K562 (cell line): ENCODE data around the gene CCDC70. TPM values are rescaled to one million over a fixed set of nuclear protein-coding genes. Genes with fewer than 3 reads are reported as not detected.

Experiments
- ATAC-seq: fragments of 200-7000 bp; cut with Tn5 transposase; 3 replicates; pipeline ENCODE4 v1.9.1; 2020; ENCODE audit warnings: moderate library complexity
- BruUV-seq: library from RNA; stranded (reverse); fragments of 400-500 nt; replicated peaks from 2 replicates; lab custom pipeline; 2021; lab: Mats Ljungman, UMichigan
- CTCF ChIA-PET: fragments of 300-600 bp; formaldehyde crosslinking; extraction: SDS; loops from one replicate; lab custom pipeline; 2021; ENCODE audit warnings: low intra/inter-chr PET ratio; lab: Yijun Ruan, JAX
- POLR2A ChIA-PET: fragments of 300-600, 350-650 bp; sonication (Branson Sonifier 250); formaldehyde crosslinking; extraction: SDS; loops from one replicate; lab custom pipeline; 2021; ENCODE audit warnings: antibody characterized with exemption, inconsistent platforms; lab: Yijun Ruan, JAX
- DNase-seq, 4 experiments: peaks; one replicate each; pipeline versions ENCODE4 v3.0.0 to v3.0.0-alpha.2; 2011 to 2018; ENCODE audit warnings: low spot score in 3 of 4, mixed read lengths in 3 of 4; ENCODE audit errors: extremely low read depth in 1 of 4
- FAIRE-seq: peaks from 2 replicates; lab custom pipeline; 2011; peaks lifted over from hg19 to GRCh38; lab: Jason Lieb, UNC
- H2AFZ ChIP-seq: 2 replicates; pipeline ENCODE4 v1.6.0; 2011; ENCODE audit warnings: low read depth, low read length, control low read depth, inconsistent platforms
- H3K27ac ChIP-seq: fragments of 200-600 bp; 3 replicates; pipeline ENCODE4 v1.8.0; 2011; ENCODE audit warnings: low read depth, mild to moderate bottlenecking, control low read depth, inconsistent platforms, low read length, moderate library complexity, mixed read lengths; ENCODE audit errors: extremely low read depth
- H3K27me3 ChIP-seq, 2 experiments: fragments of 300-600 bp in 1 of 2; 2 replicates in 1 of 2; 3 replicates in 1 of 2; pipeline versions ENCODE4 v1.6.0 to v1.8.0; 2011; ENCODE audit warnings: inconsistent platforms in 2 of 2, low read length in 2 of 2, mild to moderate bottlenecking in 1 of 2, mixed read lengths in 1 of 2, moderate library complexity in 1 of 2; ENCODE audit not compliant: control insufficient read depth in 2 of 2, insufficient read depth in 2 of 2
- H3K36me3 ChIP-seq: fragments of 300-600 bp; 3 replicates; pipeline ENCODE4 v1.8.0; 2011; ENCODE audit warnings: mild to moderate bottlenecking, low read length, inconsistent platforms; ENCODE audit not compliant: control insufficient read depth, insufficient read depth
- H3K4me1 ChIP-seq, 2 experiments: fragments of 200-600 bp in 1 of 2; replicated peaks in 1 of 2; 2 replicates in 1 of 2; 3 replicates in 1 of 2; pipeline versions ENCODE4 v1.5.1 to v1.8.0; 2011; ENCODE audit warnings: inconsistent platforms in 2 of 2, low read length in 2 of 2, mild to moderate bottlenecking in 1 of 2, mixed read lengths in 1 of 2, moderate library complexity in 1 of 2; ENCODE audit not compliant: control insufficient read depth in 2 of 2, insufficient read depth in 2 of 2
- H3K4me2 ChIP-seq: 2 replicates; pipeline ENCODE4 v1.6.1; 2011; ENCODE audit warnings: low read length, control low read depth, inconsistent platforms, mixed read lengths; ENCODE audit not compliant: insufficient read depth
- H3K4me3 ChIP-seq: fragments of 200-600 bp; sonication (generic), shearing (Covaris generic); 2 replicates; pipeline ENCODE4 v1.5.1; 2016; ENCODE audit warnings: control low read depth, inconsistent platforms
- H3K79me2 ChIP-seq: fragments of 200-600 bp; 3 replicates; pipeline ENCODE4 v1.8.0; 2011; ENCODE audit warnings: low read length, inconsistent platforms; ENCODE audit not compliant: control insufficient read depth, insufficient read depth
- H3K9ac ChIP-seq, 2 experiments: 2 replicates each; pipeline versions ENCODE4 v1.6.0 to v1.6.1; 2011; ENCODE audit warnings: low read depth in 2 of 2, low read length in 2 of 2, control low read depth in 1 of 2, inconsistent platforms in 1 of 2, mild to moderate bottlenecking in 1 of 2, mixed read lengths in 1 of 2; ENCODE audit not compliant: insufficient read depth in 1 of 2
- H3K9me1 ChIP-seq: one replicate; pipeline ENCODE4 v1.6.0; 2011; ENCODE audit warnings: inconsistent platforms, mild to moderate bottlenecking, low read length, moderate library complexity; ENCODE audit not compliant: control insufficient read depth, insufficient read depth
- H3K9me3 ChIP-seq: replicated peaks from 2 replicates; pipeline ENCODE4 v1.5.1; 2011; ENCODE audit warnings: low read depth, low read length, inconsistent platforms; ENCODE audit not compliant: control insufficient read depth, insufficient read depth
- H4K20me1 ChIP-seq: replicated peaks from 2 replicates; pipeline ENCODE4 v1.6.1; 2011; ENCODE audit warnings: low read length, inconsistent platforms, mixed read lengths; ENCODE audit not compliant: control insufficient read depth, insufficient read depth
- BACH1 ChIP-seq: fragments of 200-800 bp; sonication (Bioruptor generic); IDR thresholded peaks from 2 replicates; pipeline ENCODE4 v1.6.1; 2016; ENCODE audit warnings: missing genetic modification characterization, missing compliant biosample characterization
- GABPA ChIP-seq: fragments of 200-800 bp; sonication (Bioruptor generic); conservative IDR thresholded peaks from 2 replicates; pipeline ENCODE4 v1.6.1; 2016; ENCODE audit warnings: low read depth, missing genetic modification characterization, missing compliant biosample characterization
- IRF2 ChIP-seq: sonication (generic); formaldehyde crosslinking; IDR thresholded peaks from 2 replicates; pipeline ENCODE4 v1.8.1; 2022; ENCODE audit warnings: mild to moderate bottlenecking, missing genetic modification reagents
- KLF16 ChIP-seq: IDR thresholded peaks from 2 replicates; pipeline ENCODE4 v1.6.1; 2016; ENCODE audit warnings: antibody characterized with exemption
- NFIX ChIP-seq: fragments of 250-450 bp; sonication (Bioruptor Pico); IDR thresholded peaks from 2 replicates; pipeline ENCODE4 v1.4.0; 2020; ENCODE audit warnings: low read depth, mild to moderate bottlenecking, moderate library complexity
- POU5F1 ChIP-seq: fragments of 150-350 bp; IDR thresholded peaks from 2 replicates; pipeline ENCODE4 v1.6.1; 2014; ENCODE audit warnings: borderline replicate concordance, low read length, low read depth, mild to moderate bottlenecking; ENCODE audit not compliant: partially characterized antibody
- RUNX1 ChIP-seq: sonication (generic); IDR thresholded peaks from 2 replicates; pipeline ENCODE4 v1.6.1; 2016; ENCODE audit warnings: antibody characterized with exemption, low read depth
- XRCC5 ChIP-seq: fragments of 200-400 bp; formaldehyde crosslinking; IDR thresholded peaks from 2 replicates; pipeline ENCODE4 v1.6.1; 2017; ENCODE audit warnings: low read depth, mild to moderate bottlenecking, low read length
- ZFPM2 ChIP-seq: fragments of 250-450 bp; sonication (Bioruptor Pico); IDR thresholded peaks from 2 replicates; pipeline ENCODE4 v1.5.1; 2022; ENCODE audit warnings: mild to moderate bottlenecking
- WGBS: fragments of 100-300 bp; shearing (Covaris generic); methylation state at CpG from one replicate; pipeline ENCODE4 v1.1.6; 2016; ENCODE audit warnings: low coverage, mixed read lengths; ENCODE audit not compliant: insufficient coverage; ENCODE audit errors: missing lambda C conversion rate; 5-methylcytosine and 5-hydroxymethylcytosine counted together
- in situ Hi-C: fragments of 300-500 bp; cut with MboI; formaldehyde crosslinking; loops from 4 replicates; pipeline ENCODE4 v1.15.0; 2018; ENCODE audit warnings: inconsistent platforms, mixed read lengths
- intact Hi-C: fragments of 100-400 bp; cut with micrococcal nuclease; formaldehyde crosslinking; loops from 2 replicates; pipeline ENCODE4 v1.14.2; 2022
- polyA plus RNA-seq, 8 experiments: library from polyadenylated mRNA; depleted of rRNA in 4 of 8; stranded (reverse) in 5 of 8; unstranded in 3 of 8; fragments of >200 nt; fragmentation: Nextera tagmentation in 2 of 8; fragmentation: Illumina TruSeq in 1 of 8; extraction: Ambion mirVana in 2 of 8; extraction: Trizol in 1 of 8; gene quantifications; 2 replicates each; pipeline versions ENCODE4 v1.2.1 to v1.2.3, GENCODE V29; 2011 to 2014; ENCODE audit warnings: inconsistent platforms in 1 of 8, missing spikeins in 1 of 8
- total RNA-seq, 7 experiments: library from RNA; depleted of rRNA in 6 of 7; stranded (reverse); fragments of >200 nt in 6 of 7; fragmentation: Illumina TruSeq in 2 of 7; extraction: Trizol in 2 of 7; gene quantifications; 2 replicates each; pipeline versions ENCODE4 v1.2.1 to v1.2.3, GENCODE V29; 2011 to 2021; ENCODE audit warnings: low replicate concordance in 1 of 7
- TF ChIP-seq, protein P1 (sequence below): sonication (generic); formaldehyde crosslinking; IDR thresholded peaks from 2 replicates; pipeline ENCODE4 v1.9.0; 2022; ENCODE audit warnings: mild to moderate bottlenecking, missing genetic modification reagents
- TF ChIP-seq, protein P2 (sequence below): sonication (generic); formaldehyde crosslinking; IDR thresholded peaks from 2 replicates; pipeline ENCODE4 v1.8.1; 2023; ENCODE audit warnings: mild to moderate bottlenecking, missing genetic modification reagents

CCDC70 gene
- total and polyA plus RNA-seq, 9 of the 15 experiments (the other 6 are each of a cell fraction or from before 2014, with no cell fraction given) = not detected

DNA sequence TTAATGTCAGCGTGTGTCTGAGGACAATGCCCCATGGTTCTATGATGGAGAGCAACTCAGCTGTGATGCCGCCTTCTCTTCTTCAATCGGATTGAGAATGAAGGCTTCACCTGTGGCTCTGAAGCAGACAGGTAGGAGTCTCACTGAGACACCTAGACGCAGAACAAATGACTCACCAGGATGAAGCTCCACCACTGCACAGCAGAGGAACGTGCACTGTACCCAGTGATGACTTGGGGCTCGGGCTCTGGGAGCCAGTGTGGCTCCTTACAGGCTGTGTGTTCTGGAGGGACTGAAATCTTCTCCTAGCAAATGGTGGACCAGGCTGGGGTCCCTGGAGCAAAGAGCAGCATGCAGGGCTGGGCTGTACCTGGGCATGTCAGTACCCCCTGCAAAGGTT is 44.0 kb downstream of the CCDC70 start (continued):
- TF ChIP-seq POU5F1 = no peak
- TF ChIP-seq GABPA (tag) = no peak
- no peak for TF ChIP-seq IRF2

DNA sequence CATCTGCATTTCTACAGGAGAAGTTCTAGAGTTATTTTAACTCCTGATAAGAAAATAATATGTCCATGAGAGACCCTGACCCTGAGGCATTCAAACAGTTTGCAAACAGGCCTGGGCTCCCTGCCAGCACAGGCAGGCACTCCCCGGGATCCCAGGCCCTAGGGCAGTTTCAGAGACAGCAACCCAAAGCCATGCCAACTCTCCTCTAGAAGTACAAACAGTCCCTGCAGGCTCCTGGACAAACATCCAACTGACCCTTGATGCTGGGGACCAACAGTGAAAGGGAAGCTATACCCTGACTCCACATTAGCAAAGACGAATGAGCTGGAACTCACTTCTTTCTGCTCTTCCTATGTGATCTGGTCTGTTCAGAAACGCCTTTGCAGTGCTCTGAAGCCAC is 44.8 kb downstream of the CCDC70 start:
- Histone ChIP-seq H3K9me1 (no peaks in the 10 kb centered on the region), H3K79me2 (no peaks in the 10 kb centered on the region), H3K27ac (no peak overlapping the region), H2AFZ (no peak overlapping the region), H3K4me2 (no peak overlapping the region), H3K4me3 (no peak overlapping the region), H3K4me1 (peaks cover 2% of the 10 kb centered on the region in 2 experiments; a peak in 1 of 5 replicates), H4K20me1 (no peaks in the 10 kb centered on the region), H3K9me3 (no peaks in the 10 kb centered on the region), H3K36me3 (no peaks in the 10 kb centered on the region), H3K9ac (no peak overlapping the region), H3K27me3 (no peaks in the 10 kb centered on the region)
- ChIA-PET POLR2A (no interaction called here), CTCF (no interaction called here)
- BruUV-seq = no TSS peak
- no peak for DNase-seq
- in situ Hi-C loops = no loop called here
- ATAC-seq = no peak
- intact Hi-C loops = no loop called here
- no peak for FAIRE-seq
- 78% methylated on average over 2 of the region's 3 CpGs for WGBS
- TF ChIP-seq ZFPM2 (CRISPR knock-in tag) (no peak), XRCC5 (no peak), KLF16 (no peak), RUNX1 (no peak), BACH1 (no peak), NFIX (CRISPR knock-in tag) (no peak)
- TF ChIP-seq, protein P1, sequence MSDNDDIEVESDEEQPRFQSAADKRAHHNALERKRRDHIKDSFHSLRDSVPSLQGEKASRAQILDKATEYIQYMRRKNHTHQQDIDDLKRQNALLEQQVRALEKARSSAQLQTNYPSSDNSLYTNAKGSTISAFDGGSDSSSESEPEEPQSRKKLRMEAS = no peak
- TF ChIP-seq, protein P2, sequence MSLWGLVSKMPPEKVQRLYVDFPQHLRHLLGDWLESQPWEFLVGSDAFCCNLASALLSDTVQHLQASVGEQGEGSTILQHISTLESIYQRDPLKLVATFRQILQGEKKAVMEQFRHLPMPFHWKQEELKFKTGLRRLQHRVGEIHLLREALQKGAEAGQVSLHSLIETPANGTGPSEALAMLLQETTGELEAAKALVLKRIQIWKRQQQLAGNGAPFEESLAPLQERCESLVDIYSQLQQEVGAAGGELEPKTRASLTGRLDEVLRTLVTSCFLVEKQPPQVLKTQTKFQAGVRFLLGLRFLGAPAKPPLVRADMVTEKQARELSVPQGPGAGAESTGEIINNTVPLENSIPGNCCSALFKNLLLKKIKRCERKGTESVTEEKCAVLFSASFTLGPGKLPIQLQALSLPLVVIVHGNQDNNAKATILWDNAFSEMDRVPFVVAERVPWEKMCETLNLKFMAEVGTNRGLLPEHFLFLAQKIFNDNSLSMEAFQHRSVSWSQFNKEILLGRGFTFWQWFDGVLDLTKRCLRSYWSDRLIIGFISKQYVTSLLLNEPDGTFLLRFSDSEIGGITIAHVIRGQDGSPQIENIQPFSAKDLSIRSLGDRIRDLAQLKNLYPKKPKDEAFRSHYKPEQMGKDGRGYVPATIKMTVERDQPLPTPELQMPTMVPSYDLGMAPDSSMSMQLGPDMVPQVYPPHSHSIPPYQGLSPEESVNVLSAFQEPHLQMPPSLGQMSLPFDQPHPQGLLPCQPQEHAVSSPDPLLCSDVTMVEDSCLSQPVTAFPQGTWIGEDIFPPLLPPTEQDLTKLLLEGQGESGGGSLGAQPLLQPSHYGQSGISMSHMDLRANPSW = no peak
